ENCODE results near the gene LDLRAD4.

Gene LDLRAD4

DNA sequence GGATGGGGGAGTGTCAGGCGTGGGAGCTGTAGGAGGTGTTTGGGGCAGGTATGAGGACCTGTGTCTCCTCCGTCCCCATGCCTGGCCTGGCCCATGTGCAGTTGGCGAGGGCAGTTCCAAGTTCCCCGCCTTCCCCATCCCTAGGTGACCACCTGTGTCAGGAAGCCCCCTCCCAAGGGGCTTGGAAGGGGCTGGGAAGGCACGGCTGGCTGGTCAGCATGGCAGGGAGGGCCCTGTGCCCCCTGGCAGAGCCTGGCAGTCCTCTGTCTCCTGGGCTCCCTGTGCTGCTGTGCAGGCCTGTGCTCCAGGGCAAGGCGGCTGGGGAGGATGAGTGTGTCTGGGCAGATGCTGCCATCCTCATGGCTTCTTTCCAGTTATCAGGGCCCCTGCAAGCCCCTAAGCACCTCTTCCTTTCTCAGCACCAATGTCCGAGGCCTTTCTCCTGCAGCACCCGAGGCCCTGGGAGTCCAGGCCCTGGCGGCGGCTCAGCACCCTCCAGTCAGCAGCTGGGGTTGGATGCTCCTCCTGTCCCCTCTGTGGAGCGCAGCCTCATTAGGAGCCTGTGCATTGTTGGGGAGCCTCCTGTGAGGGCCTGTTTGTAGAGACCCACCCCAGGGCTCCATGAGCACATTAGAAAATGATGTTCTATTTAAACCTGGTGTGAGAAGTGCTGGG is 406.1 kb downstream of the LDLRAD4 start:
- no peak for DNase-seq (ENCODE audit: low spot score)
- H4K8ac ChIP-seq (ENCODE audit: low read depth, low read length) = no peak overlapping the region
- H3K9me3 ChIP-seq (replicated peaks in 1 of 2; ENCODE audit: control insufficient read depth in 2 of 2, insufficient read depth in 1 of 2, low read depth in 1 of 2, low read length in 2 of 2) = no peaks in the 10 kb centered on the region
- H3K9ac ChIP-seq (ENCODE audit: low read depth, low read length, poor library complexity) = no peak overlapping the region
- H3K14ac ChIP-seq (ENCODE audit: low read length) = no peak overlapping the region
- H2AK5ac ChIP-seq (ENCODE audit: low read depth, low read length) = peak overlapping the region; percentile 67
- no peak overlapping the region for H2BK5ac ChIP-seq (ENCODE audit: low read length)
- peak overlapping the region; percentile 24 for H2BK120ac ChIP-seq (ENCODE audit: low read depth, low read length)
- H3K23ac ChIP-seq (ENCODE audit: low read depth, low read length, poor library complexity) = peak overlapping the region; percentile 59
- peak overlapping the region; percentile 21 for H3K18ac ChIP-seq (ENCODE audit: low read length)
- no peak overlapping the region for H3K27ac ChIP-seq (replicated peaks; ENCODE audit: low read length)
- no CpG with 5 or more reads among the region's 11 CpGs for WGBS, 2 donors (ENCODE audit: extremely low coverage in 2 of 2, insufficient read length in 2 of 2, insufficient replicate concordance in 1 of 2)
- H2BK15ac ChIP-seq (ENCODE audit: low read length) = peak overlapping the region; percentile 39
- H3K36me3 ChIP-seq (replicated peaks in 1 of 2; ENCODE audit: control insufficient read depth in 2 of 2, insufficient read depth in 2 of 2, low read length in 2 of 2) = no peaks in the 10 kb centered on the region
- H3K4me2 ChIP-seq (ENCODE audit: insufficient read depth, low read length, poor library complexity, severe bottlenecking) = no peak overlapping the region
- no peak overlapping the region for H3K4ac ChIP-seq (ENCODE audit: low read length)
- H3K79me1 ChIP-seq (ENCODE audit: low read depth, low read length) = no peaks in the 10 kb centered on the region
- peaks cover 0 to 63% (median 0%) of the 10 kb centered on the region in 3 experiments for H3K27me3 ChIP-seq (ENCODE audit: control insufficient read depth in 3 of 3, insufficient read depth in 3 of 3, low read depth in 1 of 3, low read length in 3 of 3)
- no peak overlapping the region for H2BK12ac ChIP-seq (ENCODE audit: low read length)
- peaks cover 5 to 10% of the 10 kb centered on the region in 2 donors for H3K4me1 ChIP-seq (ENCODE audit: control insufficient read depth in 2 of 2, insufficient read depth in 1 of 2, low read depth in 1 of 2, low read length in 2 of 2)
- H3K4me3 ChIP-seq (ENCODE audit: low read length in 2 of 2) = no peak overlapping the region
- H4K91ac ChIP-seq (ENCODE audit: low read depth, low read length, poor library complexity) = no peak overlapping the region
- H2AFZ ChIP-seq (ENCODE audit: low read length) = no peak overlapping the region

DNA sequence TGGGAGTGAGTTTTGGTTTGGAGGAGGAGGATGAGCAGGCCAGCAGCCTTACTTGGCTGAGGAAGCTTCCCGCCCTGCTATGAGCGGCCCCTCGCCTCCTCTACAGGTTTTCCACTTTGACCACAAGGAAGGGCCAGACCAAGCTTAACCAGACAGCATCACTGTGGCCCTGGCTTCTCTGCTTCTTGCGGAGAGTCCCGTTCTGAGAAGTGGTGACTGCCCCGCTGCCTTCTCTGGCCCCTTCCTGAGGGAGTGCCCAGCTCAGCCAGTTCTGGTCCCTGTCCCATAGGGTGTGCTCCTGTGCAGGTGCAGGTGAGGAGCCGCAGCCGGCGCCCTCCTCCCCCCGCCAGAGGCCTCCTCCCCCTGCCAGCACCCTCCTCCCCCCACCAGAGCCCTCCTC is 406.8 kb downstream of the LDLRAD4 start:
- Histone ChIP-seq H2AK5ac (ENCODE audit: low read depth, low read length) (no peak overlapping the region), H4K8ac (ENCODE audit: low read depth, low read length) (no peak overlapping the region), H2BK15ac (ENCODE audit: low read length) (no peak overlapping the region), H3K14ac (ENCODE audit: low read length) (no peak overlapping the region), H3K4me3 (ENCODE audit: low read length in 2 of 2) (no peak overlapping the region), H3K79me1 (ENCODE audit: low read depth, low read length) (no peaks in the 10 kb centered on the region), H4K91ac (ENCODE audit: low read depth, low read length, poor library complexity) (no peak overlapping the region), H3K23ac (ENCODE audit: low read depth, low read length, poor library complexity) (peak overlapping the region; percentile 35), H3K9me3 (replicated peaks in 1 of 2; ENCODE audit: control insufficient read depth in 2 of 2, insufficient read depth in 1 of 2, low read depth in 1 of 2, low read length in 2 of 2) (no peaks in the 10 kb centered on the region), H3K4me1 (ENCODE audit: control insufficient read depth in 2 of 2, insufficient read depth in 1 of 2, low read depth in 1 of 2, low read length in 2 of 2) (peaks cover 8 to 9% of the 10 kb centered on the region in 2 donors), H3K4ac (ENCODE audit: low read length) (no peak overlapping the region), H2BK12ac (ENCODE audit: low read length) (no peak overlapping the region), H3K27ac (replicated peaks; ENCODE audit: low read length) (no peak overlapping the region), H2BK5ac (ENCODE audit: low read length) (no peak overlapping the region), H2AFZ (ENCODE audit: low read length) (no peak overlapping the region), H3K27me3 (ENCODE audit: control insufficient read depth in 3 of 3, insufficient read depth in 3 of 3, low read depth in 1 of 3, low read length in 3 of 3) (peaks cover 0 to 57% (median 0%) of the 10 kb centered on the region in 3 experiments), H3K36me3 (replicated peaks in 1 of 2; ENCODE audit: control insufficient read depth in 2 of 2, insufficient read depth in 2 of 2, low read length in 2 of 2) (no peaks in the 10 kb centered on the region), H3K18ac (ENCODE audit: low read length) (peak overlapping the region; percentile 68), H3K4me2 (ENCODE audit: insufficient read depth, low read length, poor library complexity, severe bottlenecking) (no peak overlapping the region), H3K9ac (ENCODE audit: low read depth, low read length, poor library complexity) (no peak overlapping the region), H2BK120ac (ENCODE audit: low read depth, low read length) (no peak overlapping the region)
- no CpG with 5 or more reads among the region's 10 CpGs for WGBS, 2 donors (ENCODE audit: extremely low coverage in 2 of 2, insufficient read length in 2 of 2, insufficient replicate concordance in 1 of 2)
- no peak for DNase-seq (ENCODE audit: low spot score)

DNA sequence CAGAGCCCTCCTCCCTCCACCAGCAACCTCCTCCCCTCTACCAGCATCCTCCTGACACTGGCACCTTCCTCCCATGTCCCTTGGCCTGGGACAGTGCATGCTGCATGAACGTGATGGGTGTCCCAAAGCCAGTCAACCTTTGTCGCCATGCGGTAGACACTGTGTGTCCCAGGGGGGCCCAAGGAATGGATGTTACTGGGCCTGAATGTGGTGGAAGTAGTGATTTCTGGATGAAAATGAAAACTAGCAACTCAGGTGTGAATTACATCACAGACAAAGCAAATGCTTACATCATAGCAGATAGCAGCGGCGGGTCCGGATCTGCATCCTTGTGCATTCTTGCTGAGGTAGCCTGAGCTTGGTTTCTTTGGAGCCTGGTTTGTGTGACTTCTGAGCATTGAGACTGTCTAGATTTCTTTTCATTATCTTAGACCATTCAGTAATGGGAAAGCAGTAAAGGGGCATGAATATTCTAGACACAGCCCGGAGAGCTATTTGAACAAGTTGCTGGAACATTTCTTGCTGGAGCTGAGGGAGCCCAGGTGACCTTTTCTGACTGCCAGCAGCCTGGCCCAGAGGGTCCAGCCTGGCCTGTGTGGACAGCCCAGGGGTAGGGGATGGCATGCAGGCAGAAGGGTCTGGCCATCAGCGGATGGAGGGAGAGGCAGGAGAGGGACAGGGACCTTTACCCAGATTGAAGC is 407.4 kb downstream of the LDLRAD4 start:
- no CpG with 5 or more reads among the region's 8 CpGs for WGBS, 2 donors (ENCODE audit: extremely low coverage in 2 of 2, insufficient read length in 2 of 2, insufficient replicate concordance in 1 of 2)

DNA sequence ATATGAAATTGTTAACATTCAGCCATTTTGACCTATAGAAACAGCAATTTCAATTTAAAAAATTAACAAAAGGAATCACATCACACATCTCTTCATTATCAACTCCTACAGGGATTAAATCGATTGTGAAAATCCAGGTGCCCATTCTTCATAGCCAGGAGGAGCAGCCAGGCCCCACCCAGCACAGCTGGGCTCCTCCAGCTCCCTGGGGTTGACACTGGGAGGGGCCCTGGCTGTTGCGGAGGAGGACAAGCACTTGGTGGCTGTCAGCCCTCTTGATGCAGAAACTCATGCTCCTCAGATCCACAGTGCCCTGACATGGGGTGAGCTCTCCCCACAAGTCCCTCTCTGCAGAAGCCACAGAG is 408.0 kb downstream of the LDLRAD4 start:
- H3K9me3 ChIP-seq (replicated peaks in 1 of 2; ENCODE audit: control insufficient read depth in 2 of 2, insufficient read depth in 1 of 2, low read depth in 1 of 2, low read length in 2 of 2) = no peaks in the 10 kb centered on the region
- no peak overlapping the region for H2BK120ac ChIP-seq (ENCODE audit: low read depth, low read length)
- peaks cover 3 to 8% of the 10 kb centered on the region in 2 donors for H3K4me1 ChIP-seq (ENCODE audit: control insufficient read depth in 2 of 2, insufficient read depth in 1 of 2, low read depth in 1 of 2, low read length in 2 of 2)
- no CpG with 5 or more reads among the region's 2 CpGs for WGBS, 2 donors (ENCODE audit: extremely low coverage in 2 of 2, insufficient read length in 2 of 2, insufficient replicate concordance in 1 of 2)
- no peak for DNase-seq (ENCODE audit: low spot score)
- H3K27ac ChIP-seq (replicated peaks; ENCODE audit: low read length) = no peak overlapping the region
- H3K23ac ChIP-seq (ENCODE audit: low read depth, low read length, poor library complexity) = no peak overlapping the region
- no peak overlapping the region for H3K4me3 ChIP-seq (ENCODE audit: low read length in 2 of 2)
- no peaks in the 10 kb centered on the region for H3K79me1 ChIP-seq (ENCODE audit: low read depth, low read length)
- no peak overlapping the region for H2BK5ac ChIP-seq (ENCODE audit: low read length)
- no peak overlapping the region for H2AFZ ChIP-seq (ENCODE audit: low read length)
- peaks cover 0 to 51% (median 0%) of the 10 kb centered on the region in 3 experiments for H3K27me3 ChIP-seq (ENCODE audit: control insufficient read depth in 3 of 3, insufficient read depth in 3 of 3, low read depth in 1 of 3, low read length in 3 of 3)
- no peak overlapping the region for H2BK15ac ChIP-seq (ENCODE audit: low read length)
- H3K36me3 ChIP-seq (replicated peaks in 1 of 2; ENCODE audit: control insufficient read depth in 2 of 2, insufficient read depth in 2 of 2, low read length in 2 of 2) = no peaks in the 10 kb centered on the region
- H4K8ac ChIP-seq (ENCODE audit: low read depth, low read length) = no peak overlapping the region
- H3K9ac ChIP-seq (ENCODE audit: low read depth, low read length, poor library complexity) = no peak overlapping the region
- no peak overlapping the region for H3K4me2 ChIP-seq (ENCODE audit: insufficient read depth, low read length, poor library complexity, severe bottlenecking)
- no peak overlapping the region for H2AK5ac ChIP-seq (ENCODE audit: low read depth, low read length)
- H3K14ac ChIP-seq (ENCODE audit: low read length) = no peak overlapping the region
- H3K18ac ChIP-seq (ENCODE audit: low read length) = no peak overlapping the region
- no peak overlapping the region for H4K91ac ChIP-seq (ENCODE audit: low read depth, low read length, poor library complexity)
- H2BK12ac ChIP-seq (ENCODE audit: low read length) = no peak overlapping the region
- H3K4ac ChIP-seq (ENCODE audit: low read length) = no peak overlapping the region

More for the DNA sequence above, 407.4 kb downstream of the LDLRAD4 start:
- Histone ChIP-seq H3K9ac (ENCODE audit: low read depth, low read length, poor library complexity) (no peak overlapping the region), H3K27ac (replicated peaks; ENCODE audit: low read length) (no peak overlapping the region), H3K14ac (ENCODE audit: low read length) (no peak overlapping the region), H3K18ac (ENCODE audit: low read length) (peak overlapping the region; percentile 20), H3K4ac (ENCODE audit: low read length) (no peak overlapping the region), H2BK12ac (ENCODE audit: low read length) (no peak overlapping the region), H2AFZ (ENCODE audit: low read length) (no peak overlapping the region), H2AK5ac (ENCODE audit: low read depth, low read length) (no peak overlapping the region), H3K23ac (ENCODE audit: low read depth, low read length, poor library complexity) (no peak overlapping the region), H3K36me3 (replicated peaks in 1 of 2; ENCODE audit: control insufficient read depth in 2 of 2, insufficient read depth in 2 of 2, low read length in 2 of 2) (no peaks in the 10 kb centered on the region), H3K79me1 (ENCODE audit: low read depth, low read length) (no peaks in the 10 kb centered on the region), H3K27me3 (ENCODE audit: control insufficient read depth in 3 of 3, insufficient read depth in 3 of 3, low read depth in 1 of 3, low read length in 3 of 3) (peaks cover 0 to 54% (median 0%) of the 10 kb centered on the region in 3 experiments), H3K4me3 (ENCODE audit: low read length in 2 of 2) (no peak overlapping the region), H4K8ac (ENCODE audit: low read depth, low read length) (no peak overlapping the region), H2BK5ac (ENCODE audit: low read length) (no peak overlapping the region), H3K4me2 (ENCODE audit: insufficient read depth, low read length, poor library complexity, severe bottlenecking) (no peak overlapping the region), H3K9me3 (replicated peaks in 1 of 2; ENCODE audit: control insufficient read depth in 2 of 2, insufficient read depth in 1 of 2, low read depth in 1 of 2, low read length in 2 of 2) (no peaks in the 10 kb centered on the region), H4K91ac (ENCODE audit: low read depth, low read length, poor library complexity) (no peak overlapping the region), H2BK15ac (ENCODE audit: low read length) (no peak overlapping the region), H2BK120ac (ENCODE audit: low read depth, low read length) (no peak overlapping the region), H3K4me1 (ENCODE audit: control insufficient read depth in 2 of 2, insufficient read depth in 1 of 2, low read depth in 1 of 2, low read length in 2 of 2) (peaks cover 3 to 8% of the 10 kb centered on the region in 2 donors)
- no peak for DNase-seq (ENCODE audit: low spot score)
